ENCODE data around the gene MAP3K14.
A peak's percentile ranks its signal among the peaks of the same experiment; 100 is the strongest.

The MAP3K14 gene

GRCh38 chr17:45313996-45314740, 2.7 kb downstream of the MAP3K14 start:
- no peaks in the 10 kb centered on the region for H3K27me3 Mint-ChIP-seq
- peaks cover 59% of the 10 kb centered on the region for H3K36me3 Mint-ChIP-seq (ENCODE audit: low read depth)
- H3K4me1 Mint-ChIP-seq (ENCODE audit: low read depth), result peaks cover 81% of the 10 kb centered on the region
- no peaks in the 10 kb centered on the region for H3K9me3 Mint-ChIP-seq
- H3K27ac Mint-ChIP-seq, result peak overlapping the region; percentile 99
- peak overlapping the region; percentile 96 for H3K4me3 Mint-ChIP-seq

- peaks cover 81% of the 10 kb centered on the region for H3K4me1 Mint-ChIP-seq (ENCODE audit: low read depth)
- no peaks in the 10 kb centered on the region for H3K27me3 Mint-ChIP-seq
- no peaks in the 10 kb centered on the region for H3K9me3 Mint-ChIP-seq
- peak overlapping the region; percentile 99 for H3K27ac Mint-ChIP-seq
- peaks cover 64% of the 10 kb centered on the region for H3K36me3 Mint-ChIP-seq (ENCODE audit: low read depth)
- peak overlapping the region; percentile 96 for H3K4me3 Mint-ChIP-seq
Measured at GRCh38 chr17:45313421-45313771, 3.4 kb downstream of the MAP3K14 start.

- Mint-ChIP-seq H3K9me3 (no peaks in the 10 kb centered on the region), H3K36me3 (ENCODE audit: low read depth) (peaks cover 71% of the 10 kb centered on the region), H3K4me1 (ENCODE audit: low read depth) (peaks cover 81% of the 10 kb centered on the region), H3K27me3 (no peaks in the 10 kb centered on the region), H3K27ac (peak overlapping the region; percentile 99), H3K4me3 (peak overlapping the region; percentile 96)
Measured at GRCh38 chr17:45312477-45313420, 4.1 kb downstream of the MAP3K14 start.

GRCh38 chr17:45311760-45312476, 4.9 kb downstream of the MAP3K14 start:
- peaks cover 81% of the 10 kb centered on the region for H3K4me1 Mint-ChIP-seq (ENCODE audit: low read depth)
- peaks cover 76% of the 10 kb centered on the region for H3K36me3 Mint-ChIP-seq (ENCODE audit: low read depth)
- H3K4me3 Mint-ChIP-seq, result peak overlapping the region; percentile 96
- H3K27ac Mint-ChIP-seq, result peak overlapping the region; percentile 99
- no peaks in the 10 kb centered on the region for H3K27me3 Mint-ChIP-seq
- H3K9me3 Mint-ChIP-seq, result no peaks in the 10 kb centered on the region

GRCh38 chr17:45311401-45311759, 5.4 kb downstream of the MAP3K14 start:
- Mint-ChIP-seq H3K27me3 (no peaks in the 10 kb centered on the region), H3K4me3 (peak overlapping the region; percentile 96), H3K4me1 (ENCODE audit: low read depth) (peaks cover 87% of the 10 kb centered on the region), H3K27ac (peak overlapping the region; percentile 99), H3K36me3 (ENCODE audit: low read depth) (peaks cover 79% of the 10 kb centered on the region), H3K9me3 (no peaks in the 10 kb centered on the region)

GRCh38 chr17:45310380-45311324, 6.2 kb downstream of the MAP3K14 start:
- Mint-ChIP-seq H3K36me3 (ENCODE audit: low read depth) (peaks cover 80% of the 10 kb centered on the region), H3K27me3 (no peaks in the 10 kb centered on the region), H3K9me3 (no peaks in the 10 kb centered on the region), H3K27ac (peak overlapping the region; percentile 99), H3K4me1 (ENCODE audit: low read depth) (peaks cover 94% of the 10 kb centered on the region), H3K4me3 (peak overlapping the region; percentile 96)

DNA sequence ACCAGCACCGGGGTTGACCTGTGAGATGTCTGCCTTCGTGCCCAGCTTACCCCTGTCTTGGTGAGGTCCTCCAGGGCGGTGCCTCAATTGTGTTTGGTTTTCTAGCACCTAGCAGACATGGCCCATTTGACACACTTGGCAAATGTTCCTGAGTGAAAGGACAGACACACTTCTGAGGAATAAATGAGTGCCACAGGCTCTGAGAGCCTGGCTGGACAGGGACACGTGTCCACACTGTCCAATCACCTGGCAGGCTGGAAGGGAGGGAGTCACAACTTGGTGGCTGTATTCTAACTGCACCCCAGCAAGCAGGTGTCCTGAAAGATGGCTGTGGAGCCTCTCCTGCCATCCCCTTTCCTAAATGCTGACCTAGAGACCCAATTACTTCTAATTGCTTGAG, 7.4 kb downstream of the MAP3K14 start:
- Mint-ChIP-seq H3K9me3 (no peaks in the 10 kb centered on the region), H3K27me3 (no peaks in the 10 kb centered on the region), H3K36me3 (ENCODE audit: low read depth) (peaks cover 73% of the 10 kb centered on the region), H3K4me3 (peak overlapping the region; percentile 23), H3K4me1 (ENCODE audit: low read depth) (peaks cover 97% of the 10 kb centered on the region), H3K27ac (peak overlapping the region; percentile 98)

DNA sequence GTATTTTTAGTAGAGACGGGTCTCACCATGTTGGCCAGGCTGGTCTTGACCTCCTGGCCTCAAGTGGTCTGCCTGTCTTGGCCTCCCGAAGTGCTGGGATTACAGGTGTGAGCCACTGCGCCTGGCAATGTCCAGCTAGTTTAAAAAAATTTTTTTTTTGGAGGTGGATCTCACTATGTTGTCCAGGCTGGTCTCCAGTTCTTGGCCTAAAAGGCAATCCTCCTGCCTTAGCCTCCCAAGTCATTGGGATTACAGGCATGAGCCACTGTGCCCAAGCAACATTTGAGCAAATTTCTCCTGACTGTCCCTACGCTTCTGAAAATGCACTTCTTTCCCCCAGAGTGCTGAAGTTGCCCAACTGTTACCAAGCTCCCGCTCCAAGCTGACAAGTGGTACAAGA, 8.0 kb downstream of the MAP3K14 start:
- H3K36me3 Mint-ChIP-seq (ENCODE audit: low read depth), result peaks cover 74% of the 10 kb centered on the region
- no peak overlapping the region for H3K4me3 Mint-ChIP-seq
- peak overlapping the region; percentile 98 for H3K27ac Mint-ChIP-seq
- H3K9me3 Mint-ChIP-seq, result no peaks in the 10 kb centered on the region
- H3K4me1 Mint-ChIP-seq (ENCODE audit: low read depth), result peaks cover 97% of the 10 kb centered on the region
- no peaks in the 10 kb centered on the region for H3K27me3 Mint-ChIP-seq

GRCh38 chr17:45308016-45308365, 8.8 kb downstream of the MAP3K14 start:
- peak overlapping the region; percentile 65 for H3K4me3 Mint-ChIP-seq
- H3K4me1 Mint-ChIP-seq (ENCODE audit: low read depth), result peaks cover 96% of the 10 kb centered on the region

GRCh38 chr17:45307290-45308015, 9.4 kb downstream of the MAP3K14 start:
- H3K27ac Mint-ChIP-seq, result peak overlapping the region; percentile 98
- peak overlapping the region; percentile 65 for H3K4me3 Mint-ChIP-seq
- peaks cover 68% of the 10 kb centered on the region for H3K36me3 Mint-ChIP-seq (ENCODE audit: low read depth)
- H3K27me3 Mint-ChIP-seq, result no peaks in the 10 kb centered on the region
- H3K9me3 Mint-ChIP-seq, result no peaks in the 10 kb centered on the region
- peaks cover 96% of the 10 kb centered on the region for H3K4me1 Mint-ChIP-seq (ENCODE audit: low read depth)

More at GRCh38 chr17:45308016-45308365, 8.8 kb downstream of the MAP3K14 start:
- peaks cover 67% of the 10 kb centered on the region for H3K36me3 Mint-ChIP-seq (ENCODE audit: low read depth)
- H3K27me3 Mint-ChIP-seq, result no peaks in the 10 kb centered on the region
- no peaks in the 10 kb centered on the region for H3K9me3 Mint-ChIP-seq
- H3K27ac Mint-ChIP-seq, result peak overlapping the region; percentile 98

DNA sequence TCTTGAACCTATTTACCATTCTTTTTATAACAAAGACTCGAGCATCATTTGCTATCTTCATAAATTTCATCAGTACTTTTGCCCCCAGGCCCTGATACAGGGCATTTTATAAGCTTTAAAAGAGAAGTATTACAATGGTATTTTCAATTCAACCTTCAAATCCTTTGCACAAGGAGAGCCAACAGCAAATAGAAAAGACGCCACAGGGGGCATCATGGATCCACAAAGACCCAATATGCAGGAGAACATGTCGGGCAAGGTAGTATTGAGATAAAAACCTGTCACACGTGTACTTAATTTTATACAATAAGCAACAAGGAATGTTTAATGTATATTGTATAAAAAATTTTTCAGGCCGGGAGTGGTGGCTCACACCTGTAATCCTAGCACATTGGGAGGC, 10.2 kb downstream of the MAP3K14 start:
- peak overlapping the region; percentile 53 for H3K4me3 Mint-ChIP-seq
- no peaks in the 10 kb centered on the region for H3K27me3 Mint-ChIP-seq
- H3K4me1 Mint-ChIP-seq (ENCODE audit: low read depth), result peaks cover 95% of the 10 kb centered on the region
- no peaks in the 10 kb centered on the region for H3K9me3 Mint-ChIP-seq
- H3K36me3 Mint-ChIP-seq (ENCODE audit: low read depth), result peaks cover 65% of the 10 kb centered on the region
- H3K27ac Mint-ChIP-seq, result peak overlapping the region; percentile 98

- Mint-ChIP-seq H3K27ac (peak overlapping the region; percentile 98), H3K4me3 (peak overlapping the region; percentile 53), H3K36me3 (ENCODE audit: low read depth) (peaks cover 60% of the 10 kb centered on the region), H3K27me3 (no peaks in the 10 kb centered on the region), H3K4me1 (ENCODE audit: low read depth) (peaks cover 95% of the 10 kb centered on the region), H3K9me3 (no peaks in the 10 kb centered on the region)
Measured at GRCh38 chr17:45306094-45306493, 10.7 kb downstream of the MAP3K14 start.

DNA sequence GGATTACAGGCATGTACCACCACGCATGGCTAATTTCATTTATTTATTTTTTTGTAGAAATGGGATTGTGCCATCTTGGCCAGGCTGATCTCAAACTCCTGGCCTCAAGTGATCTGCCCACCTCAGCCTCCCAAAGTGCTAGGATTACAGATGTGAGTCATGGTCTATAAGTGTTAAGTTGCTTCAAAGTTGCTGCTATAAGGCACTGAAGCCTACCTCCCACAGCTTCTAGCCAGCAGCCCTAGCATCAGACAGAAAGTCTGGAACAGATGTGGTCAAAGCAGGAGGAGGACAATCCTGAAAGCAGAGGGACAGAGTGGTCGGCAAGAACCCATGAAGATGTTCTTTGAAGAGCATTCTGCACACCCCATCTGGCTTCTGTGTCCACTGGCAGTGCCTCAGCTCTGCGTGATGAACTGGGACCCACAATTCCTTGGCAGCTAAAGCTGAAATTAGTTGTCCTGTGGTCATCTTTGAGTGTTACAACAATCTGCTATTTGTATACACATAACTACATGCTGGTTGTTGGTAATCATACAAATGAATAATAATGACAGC, 11.2 kb downstream of the MAP3K14 start:
- Mint-ChIP-seq H3K4me1 (ENCODE audit: low read depth) (peaks cover 95% of the 10 kb centered on the region), H3K36me3 (ENCODE audit: low read depth) (peaks cover 59% of the 10 kb centered on the region), H3K27ac (peak overlapping the region; percentile 98), H3K27me3 (no peaks in the 10 kb centered on the region), H3K4me3 (peak overlapping the region; percentile 53), H3K9me3 (no peaks in the 10 kb centered on the region)

Measured in stimulated activated naive CD8-positive, alpha-beta T cell treated with anti-CD3 and anti-CD28 coated beads, Interleukin-15, Interleukin-2, amounts not matched to agents 100 ng/mL and 50 ng/mL, for 24 hours (primary cell).